ENCODE measurements around the gene RBM42. TPM values are rescaled to one million over a fixed set of nuclear protein-coding genes. Genes with fewer than 3 reads are reported as not detected.

RBM42 gene
- total and polyA plus RNA-seq, 9 of the 15 experiments (the other 6 are each of a cell fraction or from before 2014, with no cell fraction given) = 5.7 to 149 (median 32.4) TPM

DNA sequence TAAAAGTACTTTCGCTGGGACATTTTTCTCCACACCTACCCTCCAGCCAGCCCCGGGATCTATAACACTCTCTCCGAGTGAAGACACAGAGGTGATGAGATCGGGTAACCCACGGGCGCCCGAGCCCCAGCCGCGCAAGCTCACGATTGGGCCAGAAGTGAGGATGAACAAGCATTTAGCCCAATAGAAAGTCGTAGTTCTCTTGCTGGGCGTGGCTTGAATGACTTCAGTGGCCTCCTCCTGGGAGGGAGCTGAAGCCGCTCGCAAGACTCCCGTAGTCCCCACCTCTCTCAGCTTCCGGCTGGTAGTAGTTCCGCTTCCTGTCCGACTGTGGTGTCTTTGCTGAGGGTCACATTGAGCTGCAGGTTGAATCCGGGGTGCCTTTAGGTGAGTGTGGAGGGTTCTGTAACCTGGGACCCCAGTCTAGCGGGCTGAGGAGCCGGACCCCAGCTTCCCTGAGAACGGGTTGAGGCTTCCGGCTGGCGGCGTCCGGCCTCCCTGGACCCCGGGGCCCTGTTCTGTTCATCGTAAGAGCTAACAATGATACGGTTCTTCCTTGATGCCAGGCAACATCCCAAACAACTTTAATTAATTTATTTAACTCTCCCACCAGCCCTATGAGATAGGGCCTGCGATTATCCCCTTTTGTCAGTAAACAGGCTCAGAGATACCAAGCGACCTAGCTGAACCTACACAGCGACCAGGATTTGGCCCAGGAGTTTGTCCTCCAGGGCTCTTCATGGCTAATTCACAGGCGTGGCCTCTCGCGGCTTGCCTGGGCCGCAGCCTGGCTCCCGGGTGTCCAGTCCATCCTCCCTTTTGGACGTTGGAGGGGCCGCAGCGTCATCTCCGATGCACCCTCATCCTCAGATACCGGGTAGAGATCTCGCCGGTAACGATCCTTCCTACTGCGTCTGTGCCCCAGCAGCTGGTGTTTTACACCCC lies 19.5 kb downstream of the RBM42 start, which contains the start of gene COX6B1 (continued):
- TF ChIP-seq, protein P1, sequence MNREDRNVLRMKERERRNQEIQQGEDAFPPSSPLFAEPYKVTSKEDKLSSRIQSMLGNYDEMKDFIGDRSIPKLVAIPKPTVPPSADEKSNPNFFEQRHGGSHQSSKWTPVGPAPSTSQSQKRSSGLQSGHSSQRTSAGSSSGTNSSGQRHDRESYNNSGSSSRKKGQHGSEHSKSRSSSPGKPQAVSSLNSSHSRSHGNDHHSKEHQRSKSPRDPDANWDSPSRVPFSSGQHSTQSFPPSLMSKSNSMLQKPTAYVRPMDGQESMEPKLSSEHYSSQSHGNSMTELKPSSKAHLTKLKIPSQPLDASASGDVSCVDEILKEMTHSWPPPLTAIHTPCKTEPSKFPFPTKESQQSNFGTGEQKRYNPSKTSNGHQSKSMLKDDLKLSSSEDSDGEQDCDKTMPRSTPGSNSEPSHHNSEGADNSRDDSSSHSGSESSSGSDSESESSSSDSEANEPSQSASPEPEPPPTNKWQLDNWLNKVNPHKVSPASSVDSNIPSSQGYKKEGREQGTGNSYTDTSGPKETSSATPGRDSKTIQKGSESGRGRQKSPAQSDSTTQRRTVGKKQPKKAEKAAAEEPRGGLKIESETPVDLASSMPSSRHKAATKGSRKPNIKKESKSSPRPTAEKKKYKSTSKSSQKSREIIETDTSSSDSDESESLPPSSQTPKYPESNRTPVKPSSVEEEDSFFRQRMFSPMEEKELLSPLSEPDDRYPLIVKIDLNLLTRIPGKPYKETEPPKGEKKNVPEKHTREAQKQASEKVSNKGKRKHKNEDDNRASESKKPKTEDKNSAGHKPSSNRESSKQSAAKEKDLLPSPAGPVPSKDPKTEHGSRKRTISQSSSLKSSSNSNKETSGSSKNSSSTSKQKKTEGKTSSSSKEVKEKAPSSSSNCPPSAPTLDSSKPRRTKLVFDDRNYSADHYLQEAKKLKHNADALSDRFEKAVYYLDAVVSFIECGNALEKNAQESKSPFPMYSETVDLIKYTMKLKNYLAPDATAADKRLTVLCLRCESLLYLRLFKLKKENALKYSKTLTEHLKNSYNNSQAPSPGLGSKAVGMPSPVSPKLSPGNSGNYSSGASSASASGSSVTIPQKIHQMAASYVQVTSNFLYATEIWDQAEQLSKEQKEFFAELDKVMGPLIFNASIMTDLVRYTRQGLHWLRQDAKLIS (CRISPR knock-in tag; IDR thresholded peaks at IDR 0.05) = no peak
- TF ChIP-seq, protein P2, sequence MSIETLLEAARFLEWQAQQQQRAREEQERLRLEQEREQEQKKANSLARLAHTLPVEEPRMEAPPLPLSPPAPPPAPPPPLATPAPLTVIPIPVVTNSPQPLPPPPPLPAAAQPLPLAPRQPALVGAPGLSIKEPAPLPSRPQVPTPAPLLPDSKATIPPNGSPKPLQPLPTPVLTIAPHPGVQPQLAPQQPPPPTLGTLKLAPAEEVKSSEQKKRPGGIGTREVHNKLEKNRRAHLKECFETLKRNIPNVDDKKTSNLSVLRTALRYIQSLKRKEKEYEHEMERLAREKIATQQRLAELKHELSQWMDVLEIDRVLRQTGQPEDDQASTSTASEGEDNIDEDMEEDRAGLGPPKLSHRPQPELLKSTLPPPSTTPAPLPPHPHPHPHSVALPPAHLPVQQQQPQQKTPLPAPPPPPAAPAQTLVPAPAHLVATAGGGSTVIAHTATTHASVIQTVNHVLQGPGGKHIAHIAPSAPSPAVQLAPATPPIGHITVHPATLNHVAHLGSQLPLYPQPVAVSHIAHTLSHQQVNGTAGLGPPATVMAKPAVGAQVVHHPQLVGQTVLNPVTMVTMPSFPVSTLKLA (conservative IDR thresholded peaks at IDR 0.05) = peak in 1 of 2 experiments; percentile 48; a peak in 1 of 4 replicates
- TF ChIP-seq HDAC8 (tag; IDR thresholded peaks at IDR 0.05) (no peak), ZNF282 (CRISPR knock-in tag; IDR thresholded peaks at IDR 0.05) (no peak), GATA2 (CRISPR knock-in tag; IDR thresholded peaks at IDR 0.05) (no peak), ZNF263 (CRISPR knock-in tag; IDR thresholded peaks at IDR 0.05; ENCODE audit: borderline replicate concordance) (peak; percentile 39; the same call in 1 of the 2 replicates), SMAD3 (CRISPR knock-in tag; conservative IDR thresholded peaks at IDR 0.05) (no peak), SAP30 (IDR thresholded peaks at IDR 0.05; ENCODE audit: borderline replicate concordance, insufficient read depth, low read depth, low read length, poor library complexity, severe bottlenecking) (peak; percentile 26), NEUROD1 (IDR thresholded peaks at IDR 0.05; ENCODE audit: borderline replicate concordance, low read depth, low read length, partially characterized antibody) (peak; percentile 69), CREB1 (IDR thresholded peaks at IDR 0.05) (0 out of 2 replicates have a peak, but pooled peaks have one; percentile 18), CREB1 (CRISPR knock-in tag; IDR thresholded peaks at IDR 0.05) (no peak)
- TF ChIP-seq, protein P3, sequence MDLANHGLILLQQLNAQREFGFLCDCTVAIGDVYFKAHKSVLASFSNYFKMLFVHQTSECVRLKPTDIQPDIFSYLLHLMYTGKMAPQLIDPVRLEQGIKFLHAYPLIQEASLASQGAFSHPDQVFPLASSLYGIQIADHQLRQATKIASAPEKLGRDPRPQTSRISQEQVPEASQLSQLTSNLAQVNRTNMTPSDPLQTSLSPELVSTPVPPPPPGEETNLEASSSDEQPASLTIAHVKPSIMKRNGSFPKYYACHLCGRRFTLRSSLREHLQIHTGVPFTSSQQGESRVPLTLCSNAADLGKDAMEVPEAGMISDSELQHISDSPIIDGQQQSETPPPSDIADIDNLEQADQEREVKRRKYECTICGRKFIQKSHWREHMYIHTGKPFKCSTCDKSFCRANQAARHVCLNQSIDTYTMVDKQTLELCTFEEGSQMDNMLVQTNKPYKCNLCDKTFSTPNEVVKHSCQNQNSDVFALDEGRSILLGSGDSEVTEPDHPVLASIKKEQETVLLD (IDR thresholded peaks at IDR 0.05) = no peak
- TF ChIP-seq, protein P4, sequence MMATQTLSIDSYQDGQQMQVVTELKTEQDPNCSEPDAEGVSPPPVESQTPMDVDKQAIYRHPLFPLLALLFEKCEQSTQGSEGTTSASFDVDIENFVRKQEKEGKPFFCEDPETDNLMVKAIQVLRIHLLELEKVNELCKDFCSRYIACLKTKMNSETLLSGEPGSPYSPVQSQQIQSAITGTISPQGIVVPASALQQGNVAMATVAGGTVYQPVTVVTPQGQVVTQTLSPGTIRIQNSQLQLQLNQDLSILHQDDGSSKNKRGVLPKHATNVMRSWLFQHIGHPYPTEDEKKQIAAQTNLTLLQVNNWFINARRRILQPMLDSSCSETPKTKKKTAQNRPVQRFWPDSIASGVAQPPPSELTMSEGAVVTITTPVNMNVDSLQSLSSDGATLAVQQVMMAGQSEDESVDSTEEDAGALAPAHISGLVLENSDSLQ (IDR thresholded peaks at IDR 0.05) = peak; percentile 99
- TF ChIP-seq, protein P5, sequence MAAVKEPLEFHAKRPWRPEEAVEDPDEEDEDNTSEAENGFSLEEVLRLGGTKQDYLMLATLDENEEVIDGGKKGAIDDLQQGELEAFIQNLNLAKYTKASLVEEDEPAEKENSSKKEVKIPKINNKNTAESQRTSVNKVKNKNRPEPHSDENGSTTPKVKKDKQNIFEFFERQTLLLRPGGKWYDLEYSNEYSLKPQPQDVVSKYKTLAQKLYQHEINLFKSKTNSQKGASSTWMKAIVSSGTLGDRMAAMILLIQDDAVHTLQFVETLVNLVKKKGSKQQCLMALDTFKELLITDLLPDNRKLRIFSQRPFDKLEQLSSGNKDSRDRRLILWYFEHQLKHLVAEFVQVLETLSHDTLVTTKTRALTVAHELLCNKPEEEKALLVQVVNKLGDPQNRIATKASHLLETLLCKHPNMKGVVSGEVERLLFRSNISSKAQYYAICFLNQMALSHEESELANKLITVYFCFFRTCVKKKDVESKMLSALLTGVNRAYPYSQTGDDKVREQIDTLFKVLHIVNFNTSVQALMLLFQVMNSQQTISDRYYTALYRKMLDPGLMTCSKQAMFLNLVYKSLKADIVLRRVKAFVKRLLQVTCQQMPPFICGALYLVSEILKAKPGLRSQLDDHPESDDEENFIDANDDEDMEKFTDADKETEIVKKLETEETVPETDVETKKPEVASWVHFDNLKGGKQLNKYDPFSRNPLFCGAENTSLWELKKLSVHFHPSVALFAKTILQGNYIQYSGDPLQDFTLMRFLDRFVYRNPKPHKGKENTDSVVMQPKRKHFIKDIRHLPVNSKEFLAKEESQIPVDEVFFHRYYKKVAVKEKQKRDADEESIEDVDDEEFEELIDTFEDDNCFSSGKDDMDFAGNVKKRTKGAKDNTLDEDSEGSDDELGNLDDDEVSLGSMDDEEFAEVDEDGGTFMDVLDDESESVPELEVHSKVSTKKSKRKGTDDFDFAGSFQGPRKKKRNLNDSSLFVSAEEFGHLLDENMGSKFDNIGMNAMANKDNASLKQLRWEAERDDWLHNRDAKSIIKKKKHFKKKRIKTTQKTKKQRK (IDR thresholded peaks at IDR 0.05; ENCODE audit: borderline replicate concordance, low read depth, low read length) = peak; percentile 22; the same call in 1 of the 2 replicates

Data from K562 (cell line).